Neuronal stem cell (in vitro differentiated cells): Measurements from ENCODE around the gene MBP.

Source experiments
- DNase-seq: peaks from one replicate; pipeline ENCODE4 v3.0.0-alpha.2; 2013; ENCODE audit warnings: low spot score
- H2AFZ ChIP-seq: one replicate; pipeline ENCODE4 v1.6.1; 2013; ENCODE audit warnings: mild to moderate bottlenecking, low read length, inconsistent platforms
- H2AK5ac ChIP-seq: 2 replicates; pipeline ENCODE4 v1.6.1; 2013; ENCODE audit warnings: low read depth, mild to moderate bottlenecking, inconsistent platforms, low read length, moderate library complexity, mixed read lengths
- H2BK120ac ChIP-seq: 2 replicates; pipeline ENCODE4 v1.6.1; 2013; ENCODE audit warnings: low read depth, mild to moderate bottlenecking, inconsistent platforms, low read length, moderate library complexity, mixed read lengths
- H2BK12ac ChIP-seq: one replicate; pipeline ENCODE4 v1.6.1; 2013; ENCODE audit warnings: low read length, inconsistent platforms
- H2BK15ac ChIP-seq: 2 replicates; pipeline ENCODE4 v1.6.1; 2013; ENCODE audit warnings: mild to moderate bottlenecking, low read length, inconsistent platforms, mixed read lengths
- H2BK5ac ChIP-seq: one replicate; pipeline ENCODE4 v1.6.1; 2013; ENCODE audit warnings: inconsistent platforms, mild to moderate bottlenecking, low read length, moderate library complexity
- H3K14ac ChIP-seq: one replicate; pipeline ENCODE4 v1.6.1; 2013; ENCODE audit warnings: low read length, inconsistent platforms
- H3K18ac ChIP-seq: 2 replicates; pipeline ENCODE4 v1.6.1; 2013; ENCODE audit warnings: low read length, inconsistent platforms
- H3K23ac ChIP-seq: 2 replicates; pipeline ENCODE4 v1.6.1; 2013; ENCODE audit warnings: low read depth, mild to moderate bottlenecking, mixed read lengths, low read length, inconsistent platforms; ENCODE audit not compliant: poor library complexity
- H3K27ac ChIP-seq: replicated peaks from 3 replicates; pipeline ENCODE4 v1.5.1; 2013; ENCODE audit warnings: low read length, inconsistent platforms
- H3K27me3 ChIP-seq, 3 experiments: 2 replicates each; pipeline ENCODE4 v1.6.1; 2013; ENCODE audit warnings: low read length in 3 of 3, mild to moderate bottlenecking in 2 of 3, inconsistent platforms in 1 of 3, low read depth in 1 of 3, mixed read lengths in 1 of 3, moderate library complexity in 1 of 3; ENCODE audit not compliant: control insufficient read depth in 3 of 3, insufficient read depth in 3 of 3
- H3K36me3 ChIP-seq, 2 donors: replicated peaks in 1 of 2; 2 replicates each; pipeline ENCODE4 v1.6.1; 2013; ENCODE audit warnings: low read length in 2 of 2; ENCODE audit not compliant: control insufficient read depth in 2 of 2, insufficient read depth in 2 of 2
- H3K4ac ChIP-seq: 2 replicates; pipeline ENCODE4 v1.6.1; 2013; ENCODE audit warnings: inconsistent platforms, mild to moderate bottlenecking, low read length, moderate library complexity
- H3K4me1 ChIP-seq, 2 donors: 1 replicate in 1 of 2; 2 replicates in 1 of 2; pipeline ENCODE4 v1.6.1; 2013; ENCODE audit warnings: low read length in 2 of 2, low read depth in 1 of 2; ENCODE audit not compliant: control insufficient read depth in 2 of 2, insufficient read depth in 1 of 2
- H3K4me2 ChIP-seq: one replicate; pipeline ENCODE4 v1.6.1; 2013; ENCODE audit warnings: mild to moderate bottlenecking, low read length, inconsistent platforms; ENCODE audit not compliant: insufficient read depth, poor library complexity, severe bottlenecking
- H3K4me3 ChIP-seq, 2 donors: 2 replicates each; pipeline ENCODE4 v1.5.1; 2013; ENCODE audit warnings: low read length in 2 of 2, mild to moderate bottlenecking in 2 of 2, inconsistent platforms in 1 of 2, moderate library complexity in 1 of 2
- H3K79me1 ChIP-seq: one replicate; pipeline ENCODE4 v1.6.1; 2013; ENCODE audit warnings: low read depth, mild to moderate bottlenecking, inconsistent platforms, low read length, moderate library complexity
- H3K9ac ChIP-seq: one replicate; pipeline ENCODE4 v1.6.1; 2013; ENCODE audit warnings: mild to moderate bottlenecking, low read depth, low read length, inconsistent platforms; ENCODE audit not compliant: poor library complexity
- H3K9me3 ChIP-seq, 2 donors: replicated peaks in 1 of 2; 2 replicates each; pipeline versions ENCODE3 to v1.6.1; 2013; ENCODE audit warnings: low read length in 2 of 2, mild to moderate bottlenecking in 2 of 2, inconsistent platforms in 1 of 2, low read depth in 1 of 2, mixed read lengths in 1 of 2, moderate library complexity in 1 of 2; ENCODE audit not compliant: control insufficient read depth in 2 of 2, insufficient read depth in 1 of 2
- H4K8ac ChIP-seq: one replicate; pipeline ENCODE4 v1.6.1; 2013; ENCODE audit warnings: low read depth, mild to moderate bottlenecking, inconsistent platforms, low read length, moderate library complexity
- H4K91ac ChIP-seq: one replicate; pipeline ENCODE4 v1.6.1; 2013; ENCODE audit warnings: low read length, low read depth, mild to moderate bottlenecking, inconsistent platforms; ENCODE audit not compliant: poor library complexity
- WGBS, 2 donors: extraction: QIAGEN DNeasy Blood & Tissue Kit; methylation state at CpG; one replicate each; pipeline ENCODE4 v1.1.7; 2013; ENCODE audit warnings: missing lambda C conversion rate in 2 of 2, mixed read lengths in 1 of 2; ENCODE audit not compliant: insufficient read length in 2 of 2, insufficient replicate concordance in 1 of 2; ENCODE audit errors: extremely low coverage in 2 of 2; 5-methylcytosine and 5-hydroxymethylcytosine counted together

The MBP gene

DNA sequence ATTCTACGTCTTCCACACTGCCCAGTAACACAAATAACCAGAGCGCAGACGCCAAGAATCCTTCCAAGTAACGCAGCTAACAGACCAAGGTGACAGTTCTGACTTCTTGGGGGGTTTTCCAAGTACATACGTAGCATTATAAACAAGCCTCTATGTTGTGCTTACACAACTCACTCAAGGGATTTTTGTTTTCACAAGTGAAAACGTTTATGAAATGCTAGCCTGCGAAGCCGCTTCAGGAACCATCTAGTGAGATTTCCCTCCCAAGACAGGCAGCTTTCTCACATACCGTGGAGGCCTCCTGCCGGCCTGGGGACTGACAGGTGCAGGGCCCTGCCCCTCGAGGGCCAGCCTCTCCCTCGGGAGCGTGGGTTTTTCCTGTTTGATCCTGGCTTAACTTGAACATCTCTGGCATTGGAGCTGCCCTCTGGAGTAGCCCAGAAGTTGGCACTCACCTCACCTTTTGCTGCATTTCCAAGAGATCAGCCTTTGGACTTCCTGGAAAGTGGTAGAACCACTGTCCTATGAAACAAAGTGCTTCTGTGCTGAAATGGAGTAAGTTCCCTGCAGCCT, 151.1 kb downstream of the MBP start:
- peaks cover 3 to 14% of the 10 kb centered on the region in 2 donors for H3K4me1 ChIP-seq
- H3K36me3 ChIP-seq: no peaks in the 10 kb centered on the region
- H3K18ac ChIP-seq: no peak overlapping the region
- no peaks in the 10 kb centered on the region for H3K79me1 ChIP-seq
- no peak overlapping the region for H2AFZ ChIP-seq
- no CpG with 5 or more reads among the region's 13 CpGs for WGBS, 2 donors
- no peak overlapping the region for H2BK12ac ChIP-seq
- H3K4ac ChIP-seq: no peak overlapping the region
- no peak overlapping the region for H2AK5ac ChIP-seq
- DNase-seq: no peak
- H3K23ac ChIP-seq: no peak overlapping the region
- H3K9me3 ChIP-seq: no peaks in the 10 kb centered on the region
- H3K4me2 ChIP-seq: no peak overlapping the region
- no peaks in the 10 kb centered on the region for H3K27me3 ChIP-seq
- no peak overlapping the region for H3K27ac ChIP-seq
- no peak overlapping the region for H2BK15ac ChIP-seq
- H4K8ac ChIP-seq: no peak overlapping the region
- H3K4me3 ChIP-seq: no peak overlapping the region
- no peak overlapping the region for H3K14ac ChIP-seq
- H3K9ac ChIP-seq: no peak overlapping the region
- no peak overlapping the region for H2BK120ac ChIP-seq
- H2BK5ac ChIP-seq: no peak overlapping the region
- H4K91ac ChIP-seq: no peak overlapping the region

DNA sequence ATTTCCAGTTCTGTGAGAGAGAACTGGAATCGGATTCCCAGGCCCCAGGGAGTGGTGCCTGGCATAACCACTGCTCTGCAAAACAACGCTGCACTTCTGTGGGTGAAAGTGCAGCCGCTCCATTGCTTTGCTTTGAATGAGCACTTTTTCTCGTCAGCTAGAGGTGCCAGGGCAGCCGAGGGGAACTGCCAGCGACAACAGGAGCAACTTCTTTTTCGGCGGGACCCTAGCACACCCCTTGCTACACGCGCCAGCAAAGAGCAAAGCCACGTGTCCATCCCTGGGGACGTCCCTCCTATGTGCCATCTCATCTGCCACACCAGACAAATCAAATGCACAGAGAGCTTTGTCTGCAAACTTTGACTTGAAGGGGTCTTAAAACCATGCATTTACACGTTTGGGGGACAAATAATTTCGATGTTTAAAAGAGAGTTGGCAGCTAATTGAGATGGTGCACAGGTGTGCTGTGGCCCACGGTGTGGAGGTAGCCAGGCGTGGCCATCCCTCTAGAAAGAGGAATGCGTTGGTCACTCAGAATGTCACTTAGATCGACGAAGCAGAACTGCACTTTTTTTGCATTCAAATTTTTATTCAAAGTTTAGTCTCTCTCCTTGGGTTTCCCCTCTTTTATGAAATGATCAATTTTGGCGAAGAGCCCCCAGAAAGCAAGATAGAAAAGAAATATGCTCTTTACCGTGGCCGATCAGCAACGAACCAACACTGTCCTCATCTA, 151.8 kb downstream of the MBP start:
- no peaks in the 10 kb centered on the region for H3K36me3 ChIP-seq
- H2AK5ac ChIP-seq: no peak overlapping the region
- peaks cover 3 to 13% of the 10 kb centered on the region in 2 donors for H3K4me1 ChIP-seq
- H3K79me1 ChIP-seq: no peaks in the 10 kb centered on the region
- no peak overlapping the region for H3K9ac ChIP-seq
- no peak overlapping the region for H2BK120ac ChIP-seq
- DNase-seq: no peak
- H2BK5ac ChIP-seq: no peak overlapping the region
- no CpG with 5 or more reads among the region's 23 CpGs for WGBS, 2 donors
- no peaks in the 10 kb centered on the region for H3K9me3 ChIP-seq
- no peak overlapping the region for H3K23ac ChIP-seq
- H2AFZ ChIP-seq: no peak overlapping the region
- no peak overlapping the region for H3K14ac ChIP-seq
- no peaks in the 10 kb centered on the region for H3K27me3 ChIP-seq
- no peak overlapping the region for H4K91ac ChIP-seq
- no peak overlapping the region for H3K4ac ChIP-seq
- no peak overlapping the region for H4K8ac ChIP-seq
- no peak overlapping the region for H2BK12ac ChIP-seq
- H3K4me3 ChIP-seq: no peak overlapping the region
- H3K27ac ChIP-seq: no peak overlapping the region
- no peak overlapping the region for H3K18ac ChIP-seq
- no peak overlapping the region for H2BK15ac ChIP-seq
- no peak overlapping the region for H3K4me2 ChIP-seq

DNA sequence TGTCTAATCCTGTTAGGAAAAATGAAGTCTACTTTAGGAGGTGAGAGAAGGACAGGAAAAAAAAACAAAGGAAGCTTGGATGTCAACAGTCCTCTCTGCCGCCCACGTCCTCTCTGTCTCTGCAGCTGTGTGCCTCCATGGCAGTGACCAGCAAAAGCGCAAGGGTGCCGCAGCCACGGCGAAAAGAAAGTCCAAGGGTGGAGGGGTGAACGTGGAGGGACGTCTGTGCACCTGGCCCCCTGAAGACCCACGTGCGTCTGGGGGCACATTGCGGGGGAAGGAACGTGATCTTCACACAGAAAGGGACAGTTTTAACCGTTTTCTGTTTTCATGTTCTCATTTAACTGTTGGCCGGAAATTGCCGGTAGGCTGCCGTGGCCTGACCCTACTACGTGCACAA, 152.7 kb downstream of the MBP start:
- no peak overlapping the region for H3K4ac ChIP-seq
- H3K23ac ChIP-seq: peak overlapping the region; percentile 6
- H4K8ac ChIP-seq: no peak overlapping the region
- H3K4me2 ChIP-seq: no peak overlapping the region
- H3K36me3 ChIP-seq: no peaks in the 10 kb centered on the region
- peaks cover 3 to 13% of the 10 kb centered on the region in 2 donors for H3K4me1 ChIP-seq
- no peak overlapping the region for H2BK5ac ChIP-seq
- no peak overlapping the region for H2AK5ac ChIP-seq
- no peak overlapping the region for H4K91ac ChIP-seq
- H2BK15ac ChIP-seq: no peak overlapping the region
- no peaks in the 10 kb centered on the region for H3K27me3 ChIP-seq
- H3K14ac ChIP-seq: peak overlapping the region; percentile 72
- H3K27ac ChIP-seq: no peak overlapping the region
- H3K9me3 ChIP-seq: no peaks in the 10 kb centered on the region
- H3K18ac ChIP-seq: peak overlapping the region; percentile 78
- WGBS, 2 donors: no CpG with 5 or more reads among the region's 17 CpGs
- H3K9ac ChIP-seq: no peak overlapping the region
- no peak overlapping the region for H2AFZ ChIP-seq
- no peak overlapping the region for H2BK120ac ChIP-seq
- no peak overlapping the region for H3K4me3 ChIP-seq
- DNase-seq: no peak
- H3K79me1 ChIP-seq: no peaks in the 10 kb centered on the region
- H2BK12ac ChIP-seq: no peak overlapping the region

DNA sequence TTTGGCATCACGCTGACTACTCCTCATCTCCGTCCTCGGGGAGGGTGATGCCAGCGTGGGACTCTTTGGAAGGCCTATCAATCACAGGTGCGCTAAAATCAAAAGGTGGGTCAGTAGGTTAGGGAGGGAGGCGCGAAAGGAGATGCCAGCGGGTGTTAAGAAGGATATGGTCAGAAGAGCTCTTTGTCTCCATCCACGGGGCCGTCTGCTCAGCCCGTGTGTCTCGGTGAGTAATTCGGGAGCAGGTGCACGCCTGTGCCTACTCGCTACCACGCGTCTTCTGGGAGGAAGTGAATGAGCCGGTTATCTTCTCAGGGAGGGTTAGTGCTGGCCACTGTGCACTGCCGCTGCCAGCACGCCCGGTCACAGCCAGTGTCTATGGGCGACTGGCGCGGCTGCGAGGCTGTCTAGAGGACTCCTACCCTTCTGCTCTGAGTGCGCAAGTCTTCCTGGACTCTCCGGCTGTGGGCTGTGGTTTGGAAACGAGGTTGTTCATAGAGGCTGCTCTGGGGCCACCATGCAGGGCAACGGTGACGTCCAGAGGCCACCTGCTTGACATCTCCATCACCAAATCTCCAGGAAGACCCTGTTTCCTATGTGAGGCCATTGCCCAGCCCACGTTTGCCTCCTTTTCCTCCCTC, 153.4 kb downstream of the MBP start:
- no peak for DNase-seq
- no peaks in the 10 kb centered on the region for H3K36me3 ChIP-seq
- no peak overlapping the region for H2BK15ac ChIP-seq
- WGBS, 2 donors: no CpG with 5 or more reads among the region's 31 CpGs
- H2BK5ac ChIP-seq: no peak overlapping the region
- no peak overlapping the region for H4K8ac ChIP-seq
- no peaks in the 10 kb centered on the region for H3K27me3 ChIP-seq
- no peak overlapping the region for H2BK120ac ChIP-seq
- H3K27ac ChIP-seq: no peak overlapping the region
- H3K4me1 ChIP-seq: peaks cover 3 to 16% of the 10 kb centered on the region in 2 donors
- no peak overlapping the region for H4K91ac ChIP-seq
- peak overlapping the region; percentile 69 for H3K18ac ChIP-seq
- H3K9me3 ChIP-seq: no peaks in the 10 kb centered on the region
- no peak overlapping the region for H3K9ac ChIP-seq
- H2AK5ac ChIP-seq: no peak overlapping the region
- H3K23ac ChIP-seq: no peak overlapping the region
- H3K14ac ChIP-seq: no peak overlapping the region
- no peak overlapping the region for H2BK12ac ChIP-seq
- H3K4me3 ChIP-seq: no peak overlapping the region
- no peak overlapping the region for H2AFZ ChIP-seq
- no peaks in the 10 kb centered on the region for H3K79me1 ChIP-seq
- no peak overlapping the region for H3K4me2 ChIP-seq
- H3K4ac ChIP-seq: no peak overlapping the region
